ENCODE results near the gene EIF4E1B.

Gene EIF4E1B

GRCh38 chr5:176594554-176594953, 35.9 kb upstream of the EIF4E1B start:
- Histone ChIP-seq H3K9me2 (replicated peaks; ENCODE audit: low read depth, low read length) (no peaks in the 10 kb centered on the region), H3K36me3 (ENCODE audit: insufficient read depth, low read length) (no peaks in the 10 kb centered on the region), H3K9ac (ENCODE audit: low read depth, low read length, poor library complexity, severe bottlenecking) (no peak overlapping the region), H3K4me1 (ENCODE audit: insufficient read depth, low read length, poor library complexity, severe bottlenecking) (no peaks in the 10 kb centered on the region), H4K20me1 (ENCODE audit: insufficient read depth, low read length, poor library complexity, severe bottlenecking) (no peaks in the 10 kb centered on the region), H3K9me3 (ENCODE audit: insufficient read depth, low read depth, low read length) (no peaks in the 10 kb centered on the region), H3F3A (ENCODE audit: low read depth) (no peaks in the 10 kb centered on the region), H2AFZ (ENCODE audit: low read length) (no peak overlapping the region), H3K4me2 (ENCODE audit: low read depth, low read length, poor library complexity, severe bottlenecking) (no peak overlapping the region), H3K79me2 (ENCODE audit: insufficient read depth, low read length) (no peaks in the 10 kb centered on the region), H3K27me3 (ENCODE audit: insufficient read depth, low read length, poor library complexity, severe bottlenecking) (no peaks in the 10 kb centered on the region), H3K4me3 (ENCODE audit: low read length, poor library complexity, severe bottlenecking) (no peak overlapping the region)
- TF ChIP-seq, protein P1, sequence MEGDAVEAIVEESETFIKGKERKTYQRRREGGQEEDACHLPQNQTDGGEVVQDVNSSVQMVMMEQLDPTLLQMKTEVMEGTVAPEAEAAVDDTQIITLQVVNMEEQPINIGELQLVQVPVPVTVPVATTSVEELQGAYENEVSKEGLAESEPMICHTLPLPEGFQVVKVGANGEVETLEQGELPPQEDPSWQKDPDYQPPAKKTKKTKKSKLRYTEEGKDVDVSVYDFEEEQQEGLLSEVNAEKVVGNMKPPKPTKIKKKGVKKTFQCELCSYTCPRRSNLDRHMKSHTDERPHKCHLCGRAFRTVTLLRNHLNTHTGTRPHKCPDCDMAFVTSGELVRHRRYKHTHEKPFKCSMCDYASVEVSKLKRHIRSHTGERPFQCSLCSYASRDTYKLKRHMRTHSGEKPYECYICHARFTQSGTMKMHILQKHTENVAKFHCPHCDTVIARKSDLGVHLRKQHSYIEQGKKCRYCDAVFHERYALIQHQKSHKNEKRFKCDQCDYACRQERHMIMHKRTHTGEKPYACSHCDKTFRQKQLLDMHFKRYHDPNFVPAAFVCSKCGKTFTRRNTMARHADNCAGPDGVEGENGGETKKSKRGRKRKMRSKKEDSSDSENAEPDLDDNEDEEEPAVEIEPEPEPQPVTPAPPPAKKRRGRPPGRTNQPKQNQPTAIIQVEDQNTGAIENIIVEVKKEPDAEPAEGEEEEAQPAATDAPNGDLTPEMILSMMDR (conservative IDR thresholded peaks at IDR 0.05; ENCODE audit: low read length): no peak

DNA sequence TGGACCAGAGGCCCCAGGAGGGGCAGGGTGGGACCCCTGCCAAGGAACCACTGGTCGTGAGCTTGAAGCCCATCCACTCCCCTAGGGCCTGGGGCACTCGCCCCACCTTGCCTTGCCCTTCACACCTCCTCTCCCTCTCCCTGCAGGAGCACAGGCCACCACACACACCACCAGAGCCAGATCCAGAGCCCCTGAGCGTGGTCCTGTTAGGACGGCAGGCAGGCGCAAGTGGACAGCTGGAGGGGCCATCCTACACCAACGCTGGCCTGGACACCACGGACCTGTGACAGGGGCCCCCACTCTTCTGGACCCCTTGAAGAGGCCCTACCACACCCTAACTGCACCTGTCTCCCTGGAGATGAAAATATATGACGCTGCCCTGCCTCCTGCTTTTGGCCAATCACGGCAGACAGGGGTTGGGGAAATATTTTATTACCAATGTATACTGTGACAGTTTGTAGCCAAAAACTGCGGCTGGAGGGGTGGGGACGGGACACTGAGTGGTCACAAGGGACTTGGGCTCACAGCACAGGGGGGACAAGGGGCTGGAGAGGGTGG, 35.0 kb upstream of the EIF4E1B start:
- H3K9ac ChIP-seq (ENCODE audit: low read depth, low read length, poor library complexity, severe bottlenecking): no peak overlapping the region
- H3K4me3 ChIP-seq (ENCODE audit: low read length, poor library complexity, severe bottlenecking): no peak overlapping the region
- no peak overlapping the region for H3K4me2 ChIP-seq (ENCODE audit: low read depth, low read length, poor library complexity, severe bottlenecking)
- H4K20me1 ChIP-seq (ENCODE audit: insufficient read depth, low read length, poor library complexity, severe bottlenecking): no peaks in the 10 kb centered on the region
- H3K9me2 ChIP-seq (replicated peaks; ENCODE audit: low read depth, low read length): no peaks in the 10 kb centered on the region
- TF ChIP-seq, protein P1 (conservative IDR thresholded peaks at IDR 0.05; ENCODE audit: low read length): no peak
- TF ChIP-seq EZH2phosphoT487 (IDR thresholded peaks at IDR 0.05; ENCODE audit: borderline replicate concordance): no peak
- H3K4me1 ChIP-seq (ENCODE audit: insufficient read depth, low read length, poor library complexity, severe bottlenecking): no peaks in the 10 kb centered on the region
- no peaks in the 10 kb centered on the region for H3K36me3 ChIP-seq (ENCODE audit: insufficient read depth, low read length)
- no peaks in the 10 kb centered on the region for H3K79me2 ChIP-seq (ENCODE audit: insufficient read depth, low read length)
- no peaks in the 10 kb centered on the region for H3K9me3 ChIP-seq (ENCODE audit: insufficient read depth, low read depth, low read length)
- no peaks in the 10 kb centered on the region for H3K27me3 ChIP-seq (ENCODE audit: insufficient read depth, low read length, poor library complexity, severe bottlenecking)
- no peak overlapping the region for H2AFZ ChIP-seq (ENCODE audit: low read length)
- no peaks in the 10 kb centered on the region for H3F3A ChIP-seq (ENCODE audit: low read depth)

GRCh38 chr5:176596069-176596644, 34.3 kb upstream of the EIF4E1B start:
- Histone ChIP-seq H3K36me3 (ENCODE audit: insufficient read depth, low read length) (no peaks in the 10 kb centered on the region), H4K20me1 (ENCODE audit: insufficient read depth, low read length, poor library complexity, severe bottlenecking) (no peaks in the 10 kb centered on the region), H3K9ac (ENCODE audit: low read depth, low read length, poor library complexity, severe bottlenecking) (no peak overlapping the region), H3K4me2 (ENCODE audit: low read depth, low read length, poor library complexity, severe bottlenecking) (no peak overlapping the region), H3K9me2 (replicated peaks; ENCODE audit: low read depth, low read length) (no peaks in the 10 kb centered on the region), H3K27me3 (ENCODE audit: insufficient read depth, low read length, poor library complexity, severe bottlenecking) (no peaks in the 10 kb centered on the region), H3K9me3 (ENCODE audit: insufficient read depth, low read depth, low read length) (no peaks in the 10 kb centered on the region), H3K4me1 (ENCODE audit: insufficient read depth, low read length, poor library complexity, severe bottlenecking) (no peaks in the 10 kb centered on the region), H3F3A (ENCODE audit: low read depth) (no peaks in the 10 kb centered on the region), H3K4me3 (ENCODE audit: low read length, poor library complexity, severe bottlenecking) (no peak overlapping the region), H2AFZ (ENCODE audit: low read length) (no peak overlapping the region), H3K79me2 (ENCODE audit: insufficient read depth, low read length) (no peaks in the 10 kb centered on the region)
- no peak for TF ChIP-seq EZH2phosphoT487 (IDR thresholded peaks at IDR 0.05; ENCODE audit: borderline replicate concordance)
- TF ChIP-seq, protein P1 (conservative IDR thresholded peaks at IDR 0.05; ENCODE audit: low read length): no peak

Measured in Loucy (cell line).